Adrenal gland (tissue), 5 donors: Measurements from ENCODE around the gene GPR171.

Experiments used
- CTCF ChIP-seq, 6 experiments: fragments of 450-650 bp in 4 of 6; fragments of 200-600 bp in 2 of 6; sonication (generic) in 1 of 6; IDR thresholded peaks; 1 replicate in 5 of 6; 2 replicates in 1 of 6; pipeline versions ENCODE4 v1.5.1 to v1.8.0; 2016 to 2021; ENCODE audit warnings: antibody characterized with exemption in 6 of 6, mild to moderate bottlenecking in 2 of 6, moderate library complexity in 1 of 6
- POLR2A ChIP-seq, 2 donors: fragments of 450-650 bp; IDR thresholded peaks; one replicate each; pipeline ENCODE4 v1.6.1; 2017; ENCODE audit warnings: antibody characterized with exemption in 2 of 2, mild to moderate bottlenecking in 2 of 2, moderate library complexity in 1 of 2
- donor health status: DM: no; HTN: no; CAD: no.

GRCh38 chr3:151165226-151165625 is 37.8 kb downstream of the GPR171 start:
- TF ChIP-seq CTCF (IDR thresholded peaks at IDR 0.05) (no peak), POLR2A (IDR thresholded peaks at IDR 0.05) (no peak)
